ENCODE measurements around the gene CDC7. TPM values are rescaled to one million over a fixed set of nuclear protein-coding genes. Genes with fewer than 3 reads are reported as not detected.
A peak's percentile ranks its signal among the peaks of the same experiment; 100 is the strongest.

CDC7 gene
- total RNA-seq, 1 donor from 2014 or later: 1.2 TPM

DNA sequence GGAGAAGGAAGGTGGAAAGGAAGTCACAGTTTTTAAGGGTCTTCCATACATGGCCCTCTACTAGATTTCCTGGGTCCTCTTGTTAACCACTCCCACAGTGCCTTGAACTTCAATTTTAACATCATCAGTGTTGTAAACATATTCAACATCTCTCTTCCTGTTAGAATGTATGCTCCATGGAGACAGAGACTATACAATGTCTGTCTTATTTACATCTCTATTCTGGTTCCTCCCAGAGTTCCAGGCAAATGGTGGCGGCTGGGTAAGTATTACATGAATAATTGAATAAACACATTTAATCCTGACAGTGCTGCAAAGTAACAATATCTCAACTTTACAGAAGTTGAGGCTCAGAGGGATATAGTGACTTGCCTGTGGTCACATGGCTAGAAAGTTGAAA lies 40.3 kb downstream of the CDC7 start:
- ATAC-seq (no peak), DNase-seq (no peak)
- intact Hi-C loops (cut with micrococcal nuclease): no loop called here

DNA sequence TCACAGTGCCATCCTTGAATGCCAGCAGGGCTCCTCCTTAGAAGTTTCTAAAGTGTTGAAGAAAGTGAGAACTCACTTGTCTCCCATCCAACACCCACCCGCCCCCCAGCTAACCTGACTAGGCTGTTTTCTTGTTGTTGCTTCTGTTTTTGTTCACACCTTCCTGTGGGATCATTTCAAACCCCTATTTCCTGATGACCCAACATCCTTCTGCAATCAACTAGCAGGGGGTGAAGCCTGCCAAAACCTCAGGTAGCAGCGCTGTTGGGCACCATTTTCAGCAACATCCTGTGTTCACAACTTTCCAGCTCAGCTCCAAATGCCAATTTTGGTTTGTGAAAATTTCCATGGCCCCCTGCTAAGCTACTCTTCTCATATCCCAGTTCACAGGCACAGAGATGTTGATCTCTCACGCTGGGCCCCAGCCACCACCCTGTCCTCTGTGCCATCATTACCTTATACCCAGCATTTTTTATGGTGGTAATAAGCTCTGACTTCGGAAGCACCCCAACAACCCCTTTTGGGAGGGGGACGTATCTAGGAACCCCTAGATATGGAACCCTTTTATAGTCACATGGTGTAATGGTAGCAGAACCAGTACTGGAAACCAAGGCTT lies 41.4 kb downstream of the CDC7 start:
- intact Hi-C loops (cut with micrococcal nuclease): no loop called here
- no peak for DNase-seq
- ATAC-seq: no peak

DNA sequence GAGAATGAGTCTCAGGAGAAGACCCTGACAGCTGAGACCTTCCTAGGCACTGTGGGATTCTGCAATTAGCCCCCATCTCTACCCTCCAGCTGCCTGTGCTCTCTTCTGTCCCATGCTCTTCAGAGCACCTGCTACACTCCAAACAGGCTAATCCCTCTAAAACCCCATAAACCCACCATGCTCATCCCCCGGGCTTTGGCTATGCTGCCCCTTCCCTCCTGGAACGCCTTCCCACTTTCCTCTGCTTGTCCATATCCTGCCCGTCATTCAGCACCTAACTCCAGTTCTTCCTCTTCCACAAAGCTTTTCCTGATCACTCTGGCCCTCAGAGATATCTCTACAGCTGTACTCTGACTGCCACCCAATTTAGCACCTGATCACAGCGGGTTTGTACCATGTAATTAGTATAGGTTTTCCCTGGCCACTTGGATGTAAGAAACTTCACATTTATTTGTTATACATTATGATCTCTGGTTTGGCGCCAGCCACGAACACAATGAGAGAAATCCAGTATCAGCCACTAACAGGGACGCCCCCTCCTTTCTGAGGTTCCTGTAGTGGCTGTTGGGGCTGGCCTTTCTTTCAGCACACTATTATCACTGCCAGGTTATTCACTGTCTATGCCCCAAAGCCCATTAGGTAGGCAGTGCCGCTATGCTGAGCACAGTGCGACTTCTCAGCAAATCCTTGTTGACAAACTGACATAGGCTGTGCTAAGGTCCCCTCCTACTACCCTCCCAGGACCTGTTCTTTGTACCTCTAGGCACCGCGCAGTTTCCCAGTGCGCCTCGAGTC lies 45.1 kb downstream of the CDC7 start:
- ATAC-seq (no peak), DNase-seq (no peak)
- intact Hi-C loops (cut with micrococcal nuclease): no loop called here

DNA sequence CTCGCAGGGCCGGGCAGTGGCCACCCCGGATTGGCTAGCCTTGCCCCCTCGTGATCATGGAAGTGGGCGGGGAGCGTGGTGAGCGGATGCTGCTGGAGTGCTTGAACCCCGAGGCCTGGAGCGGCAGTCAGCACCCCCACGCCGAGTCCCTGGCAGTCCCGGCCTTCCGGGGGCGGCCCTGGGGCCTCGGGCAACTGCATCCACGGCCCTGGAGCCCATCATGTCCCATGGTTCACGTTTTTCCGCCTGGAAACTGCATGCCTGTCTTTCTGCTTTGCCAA lies 45.6 kb downstream of the CDC7 start:
- DNase-seq: no peak
- intact Hi-C loops (cut with micrococcal nuclease): no loop called here
- ATAC-seq: no peak

DNA sequence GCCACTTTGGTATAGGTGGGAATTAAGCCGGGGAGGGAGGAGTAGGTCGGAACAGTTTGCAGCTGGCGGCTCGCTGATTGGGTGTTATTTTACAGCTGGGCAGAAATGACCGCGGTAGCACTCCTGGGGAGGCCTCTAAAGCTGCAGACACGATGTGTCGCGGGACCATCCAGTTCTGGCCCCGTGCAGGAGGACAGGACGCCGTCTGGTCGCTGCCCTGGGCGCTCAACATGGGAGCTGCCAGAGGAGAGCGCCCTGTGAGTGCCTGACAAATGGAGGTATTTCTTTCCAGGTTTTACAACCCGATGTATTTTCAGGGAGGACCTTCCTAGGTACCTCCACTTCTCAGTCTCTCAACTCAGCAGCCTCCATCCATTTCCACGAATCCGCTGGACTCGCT lies 46.2 kb downstream of the CDC7 start:
- intact Hi-C loops (cut with micrococcal nuclease): no loop called here
- DNase-seq (peak; percentile 31), ATAC-seq (peak; percentile 54)

DNA sequence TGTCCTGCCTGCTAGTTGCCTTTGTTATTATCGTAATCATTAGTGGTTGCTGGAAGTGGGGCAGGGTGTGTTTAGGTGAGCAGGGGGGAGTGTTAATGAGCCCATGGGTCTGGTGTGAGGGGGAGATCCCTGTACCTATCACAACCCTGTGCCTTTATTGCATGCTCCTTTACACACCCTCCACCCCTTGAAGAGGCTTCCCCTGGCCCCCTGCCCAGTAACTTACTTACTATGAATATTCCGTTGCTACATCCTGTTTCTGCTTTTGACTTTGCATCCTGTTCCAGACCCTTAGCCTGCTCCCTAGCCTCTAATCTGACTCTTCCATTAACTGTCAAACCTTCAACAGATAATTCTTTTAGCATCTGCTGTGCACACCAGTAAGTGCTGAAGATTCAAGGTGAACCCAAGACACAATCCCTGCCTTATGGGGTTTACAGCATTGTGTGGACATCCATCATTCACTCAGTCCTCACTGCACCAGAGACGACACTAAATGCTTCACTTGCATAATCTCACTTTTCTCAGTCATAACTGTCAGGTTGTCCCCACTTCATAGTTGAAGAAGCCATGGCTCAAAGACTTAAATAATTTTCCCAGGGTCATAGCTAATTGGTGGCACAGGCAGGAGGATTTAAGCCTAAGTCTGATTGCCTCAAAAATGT lies 47.9 kb downstream of the CDC7 start:
- intact Hi-C loops (cut with micrococcal nuclease): no loop called here
- DNase-seq (no peak), ATAC-seq (no peak)

DNA sequence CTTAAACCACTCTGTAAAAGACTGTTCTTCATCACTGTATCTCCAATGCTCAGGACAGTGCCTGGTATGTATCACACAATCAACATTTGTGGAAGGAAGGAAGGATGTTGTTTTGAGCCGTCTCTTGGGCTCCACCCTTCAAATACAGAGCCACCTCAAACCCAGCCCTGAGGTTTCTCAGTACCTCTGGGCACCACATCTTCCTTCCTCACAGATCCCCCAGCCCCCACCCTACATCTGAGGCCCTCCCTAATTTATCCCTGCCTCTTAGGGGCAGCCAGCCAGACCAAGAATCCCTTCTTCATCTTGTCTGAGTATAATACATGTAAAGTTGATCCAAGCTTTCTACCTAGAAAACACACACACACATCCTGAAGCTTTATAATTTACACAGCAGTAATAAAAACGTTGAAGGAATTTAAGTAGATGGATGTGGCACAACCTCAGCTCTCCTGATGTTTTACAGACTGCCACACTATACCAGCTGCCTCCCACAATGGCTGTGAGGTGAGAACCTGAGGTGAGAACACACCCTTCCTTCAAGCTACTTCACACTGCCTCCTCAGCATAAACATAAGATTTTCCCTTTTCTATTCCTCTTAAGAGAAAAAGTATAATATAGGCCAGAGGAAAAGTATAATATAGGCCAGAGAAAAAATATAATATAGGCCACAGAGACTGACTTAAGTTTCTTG lies 48.5 kb downstream of the CDC7 start:
- ATAC-seq (no peak), DNase-seq (no peak)
- intact Hi-C loops (cut with micrococcal nuclease): no loop called here

DNA sequence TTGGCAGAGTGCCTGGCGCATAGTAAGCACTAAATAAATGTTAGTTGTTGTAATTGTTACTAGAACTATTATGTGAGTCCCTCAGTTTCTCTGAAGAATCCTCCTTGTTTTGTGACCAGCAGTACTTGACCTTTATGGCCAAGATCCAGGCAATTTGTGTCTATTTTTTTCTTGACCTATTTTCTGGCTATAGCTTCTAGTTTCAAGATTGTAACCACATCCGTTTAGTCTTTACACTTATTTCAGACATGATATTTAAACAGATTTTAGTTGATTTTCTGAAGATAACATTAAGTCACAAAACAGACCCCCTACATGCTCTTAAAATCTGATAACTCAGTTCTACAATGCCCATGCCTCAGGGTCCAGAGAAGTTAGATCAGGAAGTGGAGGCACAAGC lies 50.3 kb downstream of the CDC7 start:
- ATAC-seq (no peak), DNase-seq (no peak)
- intact Hi-C loops (cut with micrococcal nuclease): no loop called here

DNA sequence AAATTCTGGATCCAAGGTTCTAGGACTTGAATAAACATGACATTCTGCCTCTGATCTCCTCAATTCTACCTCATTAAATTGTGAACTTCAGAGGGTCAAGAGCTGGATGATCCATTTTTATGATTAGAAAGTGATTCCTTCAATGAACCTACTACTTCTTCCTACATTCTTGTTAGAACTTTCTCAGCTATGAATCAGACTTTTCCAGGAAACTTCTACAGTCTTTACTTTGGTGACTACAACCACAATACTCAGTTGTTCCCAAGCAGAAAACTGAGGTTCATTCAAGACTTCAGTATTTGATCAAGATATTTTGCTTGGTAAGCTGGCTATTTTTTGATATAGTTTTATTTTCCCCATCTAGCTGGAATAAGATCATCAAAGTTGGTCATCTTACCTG lies 51.4 kb downstream of the CDC7 start:
- intact Hi-C loops (cut with micrococcal nuclease): no loop called here
- ATAC-seq: no peak
- no peak for DNase-seq

DNA sequence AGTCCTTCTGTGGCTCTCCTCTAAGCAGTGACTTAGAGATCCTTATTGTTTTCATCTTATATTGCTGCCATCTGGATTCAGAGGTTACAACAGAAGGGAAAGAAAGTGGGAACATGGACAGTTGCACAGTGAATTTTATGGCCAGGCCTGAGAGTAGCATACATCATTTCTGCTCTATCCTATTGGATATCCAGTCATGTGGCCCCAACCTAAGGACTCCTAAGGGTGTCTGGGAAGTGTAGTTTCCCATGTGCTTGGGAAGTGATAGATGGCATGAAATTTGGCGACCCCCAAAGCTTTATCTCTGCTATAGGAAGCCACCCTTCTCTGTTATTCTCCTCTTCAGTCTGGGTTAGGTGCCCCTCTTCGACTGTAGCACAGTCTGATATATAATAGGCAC lies 51.9 kb downstream of the CDC7 start:
- intact Hi-C loops (cut with micrococcal nuclease): no loop called here
- no peak for DNase-seq
- no peak for ATAC-seq

DNA sequence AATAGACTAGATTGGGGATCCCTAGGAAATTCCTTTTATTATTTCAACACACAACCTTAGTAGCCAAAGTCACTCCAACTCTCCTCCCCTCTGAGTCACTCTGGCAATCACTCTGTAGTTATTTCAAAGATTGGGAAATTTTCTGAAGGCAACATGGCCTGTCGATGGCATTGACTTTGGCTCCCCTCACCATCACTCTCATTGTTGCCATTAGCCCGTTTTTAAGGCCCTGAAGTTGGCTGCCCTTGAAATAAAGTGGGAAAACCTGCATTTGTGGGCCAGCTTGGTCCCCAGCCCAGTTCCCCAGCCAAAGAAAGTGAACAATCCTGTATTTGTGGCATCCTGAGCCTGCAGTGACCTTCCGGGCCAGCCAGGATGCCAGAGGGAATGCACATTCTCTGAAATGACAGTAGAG lies 52.5 kb downstream of the CDC7 start:
- DNase-seq (no peak), ATAC-seq (peak; percentile 83)
- intact Hi-C loops (cut with micrococcal nuclease): no loop called here

DNA sequence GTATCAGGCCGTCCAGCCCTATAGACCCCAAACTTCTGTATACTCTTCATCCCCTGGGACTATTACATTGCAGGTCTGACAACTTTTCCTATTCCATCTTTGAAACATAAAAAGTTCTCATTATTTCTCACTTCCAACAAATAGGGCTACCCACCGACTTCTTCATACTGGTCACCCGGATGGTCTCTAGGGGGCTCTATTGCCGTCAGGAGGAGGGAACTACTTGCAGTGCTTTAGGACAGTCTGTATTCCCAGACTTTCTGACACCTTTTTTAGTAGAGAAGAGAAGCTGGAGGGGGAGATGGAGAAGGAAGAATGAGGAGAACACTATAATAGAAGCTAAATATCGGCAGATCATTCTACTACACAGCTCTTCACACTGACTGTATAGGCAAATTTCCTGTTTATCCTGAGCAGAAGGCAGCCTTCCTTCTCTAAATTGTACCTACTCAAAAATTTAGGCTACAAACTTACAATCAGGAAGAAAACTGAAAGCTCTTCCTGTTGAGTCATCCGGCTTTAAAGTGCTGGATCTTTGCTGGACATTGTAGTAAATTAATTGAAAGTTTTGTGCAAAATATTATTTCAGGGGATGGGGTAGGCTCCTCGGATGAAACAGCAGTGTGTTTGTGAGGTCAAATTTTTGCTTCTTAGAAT lies 54.6 kb downstream of the CDC7 start:
- DNase-seq: no peak
- intact Hi-C loops (cut with micrococcal nuclease): no loop called here
- ATAC-seq: peak; percentile 63

DNA sequence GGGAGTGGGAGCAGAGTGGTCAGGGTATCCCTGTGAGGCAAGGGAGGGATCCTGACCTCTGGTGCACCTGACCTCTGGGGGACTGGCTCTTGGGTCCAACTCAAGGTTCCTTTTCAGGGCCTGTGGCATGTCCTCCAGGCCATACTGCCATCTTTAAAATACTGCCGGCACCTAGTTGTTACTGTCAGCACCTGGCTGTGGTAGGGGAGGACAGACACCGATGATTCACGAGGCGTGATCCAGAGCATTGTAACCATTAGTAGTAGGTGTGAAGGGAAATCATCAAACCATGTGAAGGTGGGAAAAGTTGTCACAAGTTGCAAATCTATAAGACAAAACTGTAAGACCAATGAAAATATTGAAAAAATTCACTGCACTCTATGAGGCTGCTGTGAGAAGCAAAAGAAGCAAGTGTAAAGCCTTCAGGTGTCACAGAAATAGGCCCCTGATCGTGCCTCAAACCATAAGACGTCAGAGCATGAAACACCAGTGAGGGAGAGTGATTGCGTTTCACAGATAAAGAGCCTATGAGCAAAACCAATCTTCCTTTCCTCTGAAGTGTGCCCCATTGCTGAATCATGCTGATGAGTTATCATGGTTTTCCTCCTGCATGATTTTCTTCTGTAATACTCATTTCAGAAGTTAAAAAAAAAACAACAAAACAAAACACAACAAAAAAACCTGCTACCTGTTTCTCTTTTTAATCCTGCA lies 55.3 kb downstream of the CDC7 start:
- DNase-seq (no peak), ATAC-seq (no peak)
- intact Hi-C loops (cut with micrococcal nuclease): no loop called here

DNA sequence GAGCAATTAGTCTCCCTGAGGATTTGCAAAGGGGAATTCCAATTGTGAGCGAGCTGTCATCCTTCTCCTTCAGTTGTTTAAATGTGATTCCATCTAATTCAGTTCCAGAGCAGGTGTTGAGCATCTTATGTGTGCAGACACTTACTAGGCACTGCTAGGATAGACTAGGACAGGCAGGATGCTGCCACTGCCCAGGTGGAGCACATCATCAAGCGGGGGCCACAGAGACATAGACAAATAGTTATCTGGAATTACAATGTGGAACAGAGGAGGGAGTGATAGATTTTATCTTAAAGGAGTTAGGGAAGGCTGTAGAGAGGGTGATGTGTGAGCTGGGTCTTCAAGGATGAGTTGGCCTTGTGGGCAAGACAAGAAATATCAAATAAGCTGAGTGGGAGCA lies 55.9 kb downstream of the CDC7 start:
- ATAC-seq (no peak), DNase-seq (no peak)
- intact Hi-C loops (cut with micrococcal nuclease): no loop called here

DNA sequence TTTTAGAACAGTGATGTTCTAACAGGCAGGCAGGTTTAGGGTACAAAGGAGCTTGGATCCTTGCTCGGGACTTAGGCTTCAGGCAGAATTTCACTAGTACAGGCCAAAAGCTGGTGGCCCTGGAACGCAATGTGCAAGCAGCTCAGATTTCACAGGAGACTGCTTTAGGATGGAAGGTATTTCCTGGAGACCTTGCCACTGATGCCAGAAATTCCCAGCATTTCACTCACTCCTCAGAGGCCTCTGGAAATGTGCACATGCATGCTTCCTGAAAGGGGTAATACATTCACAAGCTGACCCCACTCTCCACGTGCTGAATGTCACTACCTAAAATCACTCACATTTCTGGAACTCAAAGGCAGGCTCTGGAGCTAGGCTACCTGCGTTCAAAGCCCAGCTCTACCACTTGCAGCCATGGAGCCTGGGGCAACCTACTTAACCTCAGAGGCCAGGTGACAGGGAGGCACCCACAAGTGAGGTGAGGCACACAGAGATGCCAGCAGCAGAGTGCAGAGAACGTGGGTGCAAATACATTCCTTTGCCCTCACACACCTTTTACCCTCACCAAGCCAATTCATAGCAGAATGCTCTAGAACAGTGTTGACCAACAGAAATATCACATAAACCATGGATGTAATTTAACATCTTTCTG lies 56.5 kb downstream of the CDC7 start:
- ATAC-seq (no peak), DNase-seq (no peak)
- intact Hi-C loops (cut with micrococcal nuclease): no loop called here

DNA sequence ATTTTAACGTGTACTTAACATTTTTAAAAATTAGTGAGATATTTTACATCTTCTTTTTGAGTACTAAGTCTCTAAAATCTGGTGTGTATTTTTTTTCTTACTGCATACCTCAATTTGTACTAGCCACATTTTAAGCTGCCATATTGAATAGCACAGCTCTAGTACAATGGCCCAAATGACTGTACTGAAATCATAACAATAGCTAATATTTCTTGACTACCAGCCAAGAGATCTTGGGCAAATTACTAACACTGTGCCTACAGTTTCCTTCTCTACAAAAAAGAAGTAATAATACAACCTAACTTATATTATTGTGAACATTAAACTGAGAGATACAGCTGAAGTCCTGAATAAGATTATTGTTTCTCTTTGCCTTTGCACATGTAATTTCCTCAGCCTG lies 57.2 kb downstream of the CDC7 start:
- intact Hi-C loops (cut with micrococcal nuclease): no loop called here
- DNase-seq: no peak
- ATAC-seq: no peak

DNA sequence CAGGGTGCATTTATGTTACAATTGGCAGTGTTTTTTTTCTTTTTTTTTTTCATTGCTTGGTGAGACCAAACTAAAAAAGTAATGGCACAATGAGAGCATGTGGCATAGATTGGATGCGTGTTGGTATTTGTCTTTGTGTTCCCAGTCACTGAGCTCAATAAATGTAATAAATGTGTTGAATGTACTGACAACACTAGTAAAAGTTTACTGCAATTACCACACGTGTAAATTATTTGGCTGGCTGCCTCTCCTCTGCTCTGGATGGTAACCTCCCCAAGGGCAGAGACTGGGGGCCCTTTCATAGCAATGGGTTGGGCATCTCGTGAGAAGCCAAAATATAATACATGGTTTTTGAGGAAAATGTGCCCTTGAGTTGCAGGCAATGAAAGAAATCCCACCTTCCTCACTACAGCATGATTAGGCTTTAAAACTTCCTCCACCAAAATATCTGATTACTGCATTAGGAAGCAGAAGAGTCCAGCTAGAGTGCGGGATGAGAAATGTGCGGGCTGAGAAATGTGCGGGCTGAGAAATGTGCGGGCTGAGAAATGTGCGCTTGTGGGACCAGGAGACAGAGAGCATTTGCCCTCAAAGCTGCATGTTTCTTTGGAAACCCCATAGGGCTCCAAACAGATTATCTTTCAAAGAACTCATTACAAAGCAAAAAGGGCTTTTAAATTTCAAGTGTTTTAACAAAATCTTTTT lies 58.5 kb downstream of the CDC7 start:
- DNase-seq: no peak
- intact Hi-C loops (cut with micrococcal nuclease): no loop called here
- no peak for ATAC-seq
